AG04450 (cell line): ENCODE data around the gene SLC25A3. TPM values are rescaled to one million over a fixed set of nuclear protein-coding genes. Genes with fewer than 3 reads are reported as not detected.
"Not testable (repeated sequence)": the region's sequence is repeated elsewhere in the genome, so short reads cannot be mapped to it uniquely, and the experiment has no call there.

Experiments used
- CTCF ChIA-PET: fragments of 300-600, 350-600 bp; formaldehyde crosslinking; extraction: SDS; loops from one replicate; lab custom pipeline; 2022; ENCODE audit warnings: antibody characterized with exemption, inconsistent platforms; lab: Charles Lee
- POLR2A ChIA-PET: fragments of 350-600 bp; formaldehyde crosslinking; extraction: SDS; loops from one replicate; lab custom pipeline; 2021; ENCODE audit warnings: antibody characterized with exemption, inconsistent platforms; lab: Yijun Ruan, JAX
- DNase-seq: peaks from one replicate; pipeline ENCODE4 v3.0.0-alpha.2; 2011; ENCODE audit warnings: low read depth, low spot score
- H3K27ac ChIP-seq: one replicate; pipeline ENCODE4 v1.5.1; 2012; ENCODE audit warnings: low read depth, low read length, control low read depth
- H3K27me3 ChIP-seq: one replicate; pipeline ENCODE4 v1.6.0; 2012; ENCODE audit warnings: low read length; ENCODE audit not compliant: control insufficient read depth, insufficient read depth
- H3K4me3 ChIP-seq: 2 replicates; pipeline ENCODE4 v1.5.1; 2011; ENCODE audit warnings: mild to moderate bottlenecking, low read depth, low read length, control low read depth
- H3K9me3 ChIP-seq: 2 replicates; pipeline ENCODE4 v1.5.1; 2012; ENCODE audit warnings: low read length; ENCODE audit not compliant: control insufficient read depth, insufficient read depth
- CTCF ChIP-seq: IDR thresholded peaks from 2 replicates; pipeline ENCODE4 v1.5.1; 2011; ENCODE audit warnings: low read depth, low read length, control low read depth, inconsistent platforms
- polyA plus RNA-seq: library from polyadenylated mRNA; depleted of rRNA; stranded (reverse); fragments of >200 nt; gene quantifications from 2 replicates; pipeline ENCODE4 v1.2.3, GENCODE V29; 2011

SLC25A3 gene
- polyA plus RNA-seq, 1 experiment: 1,138 TPM

DNA sequence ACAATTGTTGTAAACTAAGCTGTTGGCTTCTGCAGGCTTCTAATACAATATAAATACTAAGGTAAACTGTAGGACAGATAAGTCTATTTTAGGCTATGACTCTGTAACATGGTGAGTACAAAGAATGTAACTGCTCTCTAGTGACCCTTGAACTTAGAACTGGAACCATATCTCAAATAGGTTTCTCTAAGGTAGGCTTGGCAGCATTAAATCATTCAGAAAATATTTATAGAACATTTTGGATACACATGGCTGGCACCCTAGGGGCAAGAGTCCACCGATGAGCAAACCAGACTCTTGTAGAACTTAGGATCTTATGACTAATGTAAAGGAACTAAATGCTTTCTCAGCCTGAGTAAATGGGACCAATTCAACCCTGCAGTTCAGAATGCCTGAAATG, 19.4 kb upstream of the SLC25A3 start:
- ChIA-PET CTCF (interaction anchor here (1.2 kb wide), 1 partner anchor 28 kb away, joined by 6 read pairs; no protein-coding TSS in a partner anchor), POLR2A (no interaction called here)
- no peak overlapping the region for H3K27ac ChIP-seq
- no peak for DNase-seq
- no peaks in the 10 kb centered on the region for H3K9me3 ChIP-seq
- H3K4me3 ChIP-seq: no peak overlapping the region
- no peaks in the 10 kb centered on the region for H3K27me3 ChIP-seq
- TF ChIP-seq CTCF: no peak

- Histone ChIP-seq H3K9me3 (no peaks in the 10 kb centered on the region), H3K4me3 (no peak overlapping the region), H3K27ac (no peak overlapping the region), H3K27me3 (no peaks in the 10 kb centered on the region)
- no peak for DNase-seq
- TF ChIP-seq CTCF: no peak
- ChIA-PET CTCF (interaction anchor here (0.8 to 6.5 kb wide), 3 partner anchors 8 to 136 kb away, joined by 3 to 71 read pairs (median 5); no protein-coding TSS in a partner anchor), POLR2A (interaction anchor here (0.6 kb wide), 1 partner anchor 20 kb away, joined by 4 read pairs; no protein-coding TSS in a partner anchor)
Observed at GRCh38 chr12:98575013-98575412, 18.5 kb upstream of the SLC25A3 start.

GRCh38 chr12:98576795-98577194, 16.7 kb upstream of the SLC25A3 start:
- H3K27me3 ChIP-seq, POLR2A ChIA-PET, H3K27ac ChIP-seq, H3K9me3 ChIP-seq, DNase-seq, H3K4me3 ChIP-seq: not testable (repeated sequence)
- CTCF ChIA-PET: interaction anchor here (6.5 kb wide), 1 partner anchor 10 kb away, joined by 71 read pairs; no protein-coding TSS in a partner anchor

- Histone ChIP-seq H3K27ac (no peak overlapping the region), H3K4me3 (no peak overlapping the region), H3K27me3 (no peaks in the 10 kb centered on the region), H3K9me3 (no peaks in the 10 kb centered on the region)
- POLR2A ChIA-PET: no interaction called here
- no peak for DNase-seq
- no peak for TF ChIP-seq CTCF
- CTCF ChIA-PET: interaction anchor here (1.2 to 6.5 kb wide), 2 partner anchors 12 to 76 kb away, joined by 3 to 71 read pairs; no protein-coding TSS in a partner anchor
Observed at GRCh38 chr12:98578392-98578791, 15.1 kb upstream of the SLC25A3 start.

DNA sequence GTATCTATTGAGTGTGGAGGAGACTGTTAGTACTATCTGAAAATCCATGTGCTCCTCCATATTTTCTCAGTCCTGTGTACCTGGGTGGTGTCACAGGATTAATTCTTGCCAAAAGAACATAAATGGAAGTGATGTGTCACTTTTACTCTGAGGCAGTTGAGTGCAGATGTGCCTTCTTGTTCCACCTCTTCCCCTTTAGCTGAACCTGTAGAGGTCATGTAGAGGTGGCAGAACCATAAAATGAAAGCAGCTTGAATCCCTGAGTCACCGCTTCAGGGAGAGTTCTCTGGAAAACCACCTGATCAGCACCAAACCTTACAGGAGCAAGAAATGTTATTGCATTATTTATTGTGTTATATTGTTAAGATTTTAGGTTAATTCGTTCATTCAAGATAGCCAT, 14.7 kb upstream of the SLC25A3 start:
- ChIA-PET POLR2A (no interaction called here), CTCF (interaction anchor here (6.5 kb wide), 1 partner anchor 12 kb away, joined by 71 read pairs; no protein-coding TSS in a partner anchor)
- TF ChIP-seq CTCF: no peak
- H3K4me3 ChIP-seq: no peak overlapping the region
- H3K27me3 ChIP-seq: no peaks in the 10 kb centered on the region
- H3K9me3 ChIP-seq: no peaks in the 10 kb centered on the region
- H3K27ac ChIP-seq: no peak overlapping the region
- DNase-seq: no peak
